ENCODE data around the gene TACC2.

DNA sequence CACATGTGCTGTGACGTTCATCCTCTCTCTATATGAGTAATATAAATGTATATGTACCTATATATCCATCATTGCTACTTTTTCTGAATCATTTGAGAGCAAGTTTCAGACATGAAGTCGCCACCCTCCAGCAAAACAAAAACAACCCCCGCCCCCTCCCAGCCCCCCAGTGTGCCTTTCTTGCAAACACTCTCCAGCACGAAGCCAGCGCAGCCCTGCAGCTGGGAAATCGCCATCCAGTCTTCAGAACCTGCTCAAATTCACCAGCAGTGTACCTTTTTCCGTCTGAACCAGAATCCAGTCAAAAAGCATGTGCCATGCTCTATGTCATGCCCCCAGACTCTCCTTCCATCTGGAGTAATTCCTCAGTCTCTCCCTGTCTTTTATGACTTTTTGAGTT lies 135.8 kb downstream of the TACC2 start:
- TF ChIP-seq, protein P1, sequence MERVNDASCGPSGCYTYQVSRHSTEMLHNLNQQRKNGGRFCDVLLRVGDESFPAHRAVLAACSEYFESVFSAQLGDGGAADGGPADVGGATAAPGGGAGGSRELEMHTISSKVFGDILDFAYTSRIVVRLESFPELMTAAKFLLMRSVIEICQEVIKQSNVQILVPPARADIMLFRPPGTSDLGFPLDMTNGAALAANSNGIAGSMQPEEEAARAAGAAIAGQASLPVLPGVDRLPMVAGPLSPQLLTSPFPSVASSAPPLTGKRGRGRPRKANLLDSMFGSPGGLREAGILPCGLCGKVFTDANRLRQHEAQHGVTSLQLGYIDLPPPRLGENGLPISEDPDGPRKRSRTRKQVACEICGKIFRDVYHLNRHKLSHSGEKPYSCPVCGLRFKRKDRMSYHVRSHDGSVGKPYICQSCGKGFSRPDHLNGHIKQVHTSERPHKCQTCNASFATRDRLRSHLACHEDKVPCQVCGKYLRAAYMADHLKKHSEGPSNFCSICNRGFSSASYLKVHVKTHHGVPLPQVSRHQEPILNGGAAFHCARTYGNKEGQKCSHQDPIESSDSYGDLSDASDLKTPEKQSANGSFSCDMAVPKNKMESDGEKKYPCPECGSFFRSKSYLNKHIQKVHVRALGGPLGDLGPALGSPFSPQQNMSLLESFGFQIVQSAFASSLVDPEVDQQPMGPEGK (CRISPR knock-in tag; IDR thresholded peaks at IDR 0.05; ENCODE audit: borderline replicate concordance): no peak
- TF ChIP-seq RARB (CRISPR knock-in tag; IDR thresholded peaks at IDR 0.05) (no peak), ISL1 (CRISPR knock-in tag; IDR thresholded peaks at IDR 0.05) (no peak), TOX (CRISPR knock-in tag; IDR thresholded peaks at IDR 0.05; ENCODE audit: borderline replicate concordance) (no peak), ZFP3 (CRISPR knock-in tag; IDR thresholded peaks at IDR 0.05) (no peak), ZFP30 (CRISPR knock-in tag; IDR thresholded peaks at IDR 0.05) (no peak), PPARA (CRISPR knock-in tag; IDR thresholded peaks at IDR 0.05; ENCODE audit: borderline replicate concordance) (no peak), CSDC2 (CRISPR knock-in tag; IDR thresholded peaks at IDR 0.05) (no peak)

Measured in SK-N-SH treated with all-trans-retinoic acid at 6 μM for 48 hours (cell line).